H1 (cell line): ENCODE measurements around the gene HLA-DOB. TPM values are rescaled to one million over a fixed set of nuclear protein-coding genes. Genes with fewer than 3 reads are reported as not detected.

Experiments used
- CTCF ChIA-PET: fragments of 300-600 bp; sonication (Branson Sonifier 250); formaldehyde crosslinking; loops from one replicate; lab custom pipeline; 2021; ENCODE audit not compliant: partially characterized antibody; lab: Charles Lee
- POLR2A ChIA-PET: fragments of 300-600 bp; sonication (Branson Sonifier 250); formaldehyde crosslinking; loops from one replicate; lab custom pipeline; 2021; ENCODE audit warnings: inconsistent platforms; ENCODE audit not compliant: partially characterized antibody; lab: Charles Lee
- DNase-seq, 2 experiments: peaks; one replicate each; pipeline versions ENCODE4 v3.0.0 to v3.0.0-alpha.2; 2010 to 2022; ENCODE audit warnings: low spot score in 2 of 2, low read depth in 1 of 2, mixed read lengths in 1 of 2
- FAIRE-seq: peaks from 2 replicates; lab custom pipeline; 2011; peaks lifted over from hg19 to GRCh38; lab: Jason Lieb, UNC
- H2AFZ ChIP-seq: 2 replicates; pipeline ENCODE4 v1.8.1; 2012; ENCODE audit warnings: low read length, inconsistent platforms
- H2AK5ac ChIP-seq: 2 replicates; pipeline ENCODE4 v1.6.1; 2013; ENCODE audit warnings: low read depth, low read length
- H2BK120ac ChIP-seq: replicated peaks from 2 replicates; pipeline ENCODE3; 2013; ENCODE audit warnings: low read depth, low read length, inconsistent platforms
- H2BK12ac ChIP-seq: 2 replicates; pipeline ENCODE4 v1.6.1; 2013; ENCODE audit warnings: low read depth, low read length
- H2BK15ac ChIP-seq: 2 replicates; pipeline ENCODE4 v1.6.1; 2013; ENCODE audit warnings: low read length
- H2BK20ac ChIP-seq: 2 replicates; pipeline ENCODE4 v1.6.1; 2013; ENCODE audit warnings: low read length
- H2BK5ac ChIP-seq: 2 replicates; pipeline ENCODE4 v1.6.1; 2013; ENCODE audit warnings: low read depth, low read length
- H3K14ac ChIP-seq: 2 replicates; pipeline ENCODE4 v1.6.1; 2013; ENCODE audit warnings: inconsistent platforms; ENCODE audit not compliant: insufficient read length
- H3K18ac ChIP-seq: 2 replicates; pipeline ENCODE4 v1.6.1; 2013; ENCODE audit warnings: low read length; ENCODE audit errors: extremely low read depth
- H3K23ac ChIP-seq: 2 replicates; pipeline ENCODE4 v1.6.1; 2013; ENCODE audit warnings: inconsistent platforms; ENCODE audit not compliant: insufficient read length
- H3K23me2 ChIP-seq: 2 replicates; pipeline ENCODE4 v1.6.1; 2013; ENCODE audit warnings: low read depth, low read length
- H3K27ac ChIP-seq: 2 replicates; pipeline ENCODE4 v1.6.1; 2011; ENCODE audit warnings: low read depth, low read length, inconsistent platforms
- H3K27me3 ChIP-seq, 4 experiments: replicated peaks in 1 of 4; 1 replicate in 1 of 4; 2 replicates in 3 of 4; pipeline versions ENCODE4 v1.6.1 to v1.8.1; 2011 to 2013; ENCODE audit warnings: low read length in 3 of 4, mild to moderate bottlenecking in 3 of 4, inconsistent platforms in 2 of 4, mixed read lengths in 2 of 4, moderate library complexity in 1 of 4; ENCODE audit not compliant: control insufficient read depth in 3 of 4, insufficient read depth in 3 of 4; ENCODE audit errors: extremely low read depth in 1 of 4
- H3K36me3 ChIP-seq, 4 experiments: 2 replicates each; pipeline versions ENCODE4 v1.6.1 to v1.8.1; 2011 to 2013; ENCODE audit warnings: mild to moderate bottlenecking in 4 of 4, low read length in 3 of 4, moderate library complexity in 2 of 4, control low read depth in 1 of 4, inconsistent platforms in 1 of 4; ENCODE audit not compliant: insufficient read depth in 4 of 4, control insufficient read depth in 2 of 4
- H3K4ac ChIP-seq: replicated peaks from 2 replicates; pipeline ENCODE3; 2013; ENCODE audit warnings: low read length, low read depth, mixed read lengths, inconsistent platforms; ENCODE audit not compliant: insufficient read length
- H3K4me1 ChIP-seq, 4 experiments: replicated peaks in 1 of 4; 1 replicate in 1 of 4; 2 replicates in 3 of 4; pipeline versions ENCODE4 v1.6.1 to v1.8.1; 2011 to 2013; ENCODE audit warnings: low read length in 3 of 4, inconsistent platforms in 2 of 4, mixed read lengths in 1 of 4; ENCODE audit not compliant: insufficient read depth in 4 of 4, control insufficient read depth in 3 of 4
- H3K4me2 ChIP-seq, 2 experiments: 2 replicates each; pipeline versions ENCODE4 v1.6.1 to v1.8.1; 2011 to 2013; ENCODE audit warnings: low read depth in 2 of 2, low read length in 2 of 2, control low read depth in 1 of 2, inconsistent platforms in 1 of 2, mild to moderate bottlenecking in 1 of 2; ENCODE audit not compliant: insufficient read depth in 1 of 2
- H3K4me3 ChIP-seq, 4 experiments: fragments of 200-600, 300-600 bp in 1 of 4; sonication (generic), shearing (Covaris generic), sonication (Bioruptor Twin) in 1 of 4; 2 replicates each; pipeline versions ENCODE4 v1.5.1 to v1.8.1; 2011 to 2016; ENCODE audit warnings: low read length in 4 of 4, low read depth in 3 of 4, control low read depth in 2 of 4, inconsistent platforms in 2 of 4, mild to moderate bottlenecking in 2 of 4, mixed read lengths in 1 of 4, moderate library complexity in 1 of 4; ENCODE audit not compliant: insufficient read depth in 2 of 4; ENCODE audit errors: extremely low read depth in 1 of 4
- H3K56ac ChIP-seq: replicated peaks from 2 replicates; pipeline ENCODE3; 2013; ENCODE audit warnings: low read depth, mild to moderate bottlenecking, mixed read lengths, low read length, inconsistent platforms; ENCODE audit not compliant: insufficient read length
- H3K79me1 ChIP-seq: 2 replicates; pipeline ENCODE4 v1.6.1; 2013; ENCODE audit warnings: low read depth, low read length, control low read depth
- H3K79me2 ChIP-seq, 2 experiments: 2 replicates each; pipeline versions ENCODE4 v1.6.1 to v1.8.1; 2012 to 2013; ENCODE audit warnings: low read length in 2 of 2, mild to moderate bottlenecking in 2 of 2, inconsistent platforms in 1 of 2; ENCODE audit not compliant: insufficient read depth in 2 of 2, control insufficient read depth in 1 of 2
- H3K9ac ChIP-seq, 4 experiments: replicated peaks in 1 of 4; 1 replicate in 1 of 4; 2 replicates in 3 of 4; pipeline versions ENCODE4 v1.6.1 to v1.8.1; 2011 to 2013; ENCODE audit warnings: low read depth in 3 of 4, low read length in 3 of 4, control low read depth in 2 of 4, mild to moderate bottlenecking in 2 of 4, moderate library complexity in 2 of 4, inconsistent platforms in 1 of 4; ENCODE audit errors: extremely low read depth in 1 of 4
- H3K9me3 ChIP-seq, 2 experiments: 2 replicates each; pipeline versions ENCODE4 v1.6.1 to v1.8.1; 2012 to 2013; ENCODE audit warnings: mild to moderate bottlenecking in 2 of 2, moderate library complexity in 2 of 2, control low read depth in 1 of 2, inconsistent platforms in 1 of 2, low read depth in 1 of 2, low read length in 1 of 2, mixed read lengths in 1 of 2; ENCODE audit not compliant: insufficient read depth in 2 of 2
- H4K20me1 ChIP-seq, 2 experiments: replicated peaks in 1 of 2; 2 replicates each; pipeline versions ENCODE3 to v1.8.1; 2011 to 2013; ENCODE audit warnings: inconsistent platforms in 2 of 2, low read length in 2 of 2, mild to moderate bottlenecking in 1 of 2; ENCODE audit not compliant: insufficient read depth in 2 of 2, control insufficient read depth in 1 of 2
- H4K5ac ChIP-seq: 2 replicates; pipeline ENCODE4 v1.6.1; 2013; ENCODE audit warnings: low read length, low read depth, mixed read lengths, inconsistent platforms; ENCODE audit not compliant: insufficient read length
- H4K8ac ChIP-seq: 2 replicates; pipeline ENCODE4 v1.8.0; 2013; ENCODE audit warnings: mild to moderate bottlenecking, moderate library complexity, low read length, inconsistent platforms; ENCODE audit not compliant: insufficient read depth; ENCODE audit errors: extremely low read depth
- H4K91ac ChIP-seq: replicated peaks from 2 replicates; pipeline ENCODE3; 2013; ENCODE audit warnings: low read length, mixed read lengths, inconsistent platforms; ENCODE audit not compliant: insufficient read length
- BACH1 ChIP-seq: IDR thresholded peaks from 2 replicates; pipeline ENCODE4 v1.6.1; 2012; ENCODE audit warnings: low read length, improper control_type of control experiment
- BCL11A ChIP-seq, 2 experiments: IDR thresholded peaks; one replicate each; pipeline ENCODE4 v1.6.1; 2011; ENCODE audit warnings: low read depth in 2 of 2, low read length in 2 of 2, mild to moderate bottlenecking in 2 of 2
- CBX5 ChIP-seq: fragments of 300-800, 300-1000 bp; sonication (generic); IDR thresholded peaks from 2 replicates; pipeline ENCODE4 v1.7.1; 2016; ENCODE audit warnings: antibody characterized with exemption, low read length, low read depth
- CREB1 ChIP-seq: IDR thresholded peaks from 2 replicates; pipeline ENCODE4 v1.6.1; 2012; ENCODE audit warnings: inconsistent platforms
- EP300 ChIP-seq, 2 experiments: IDR thresholded peaks; 1 replicate in 1 of 2; 2 replicates in 1 of 2; pipeline ENCODE4 v1.6.1; 2011 to 2012; ENCODE audit warnings: low read depth in 2 of 2, low read length in 2 of 2, mild to moderate bottlenecking in 2 of 2, borderline replicate concordance in 1 of 2, inconsistent platforms in 1 of 2, moderate library complexity in 1 of 2
- KDM4A ChIP-seq: IDR thresholded peaks from one replicate; pipeline ENCODE4 v1.7.1; 2012; ENCODE audit warnings: low read depth, mild to moderate bottlenecking, moderate library complexity, low read length, inconsistent platforms; ENCODE audit not compliant: severe bottlenecking
- MAFK ChIP-seq: IDR thresholded peaks from 2 replicates; pipeline ENCODE4 v1.6.1; 2012; ENCODE audit warnings: low read depth, mild to moderate bottlenecking, improper control_type of control experiment, low read length
- POU5F1 ChIP-seq: IDR thresholded peaks from 2 replicates; pipeline ENCODE4 v1.6.1; 2011; ENCODE audit warnings: low read depth, mild to moderate bottlenecking, low read length, moderate library complexity
- RBBP5 ChIP-seq: IDR thresholded peaks from 2 replicates; pipeline ENCODE4 v1.7.1; 2012; ENCODE audit warnings: low read depth, mild to moderate bottlenecking, inconsistent platforms, low read length, moderate library complexity, borderline replicate concordance
- SIX5 ChIP-seq: IDR thresholded peaks from 2 replicates; pipeline ENCODE4 v1.6.1; 2011; ENCODE audit warnings: mild to moderate bottlenecking, low read depth, low read length
- WGBS, 2 experiments: shearing (Covaris generic) in 1 of 2; methylation state at CpG; one replicate each; pipeline versions ENCODE4 v1.1.6 to v1.1.7; 2013 to 2015; ENCODE audit warnings: low lambda C conversion rate in 2 of 2, mixed read lengths in 2 of 2, inconsistent platforms in 1 of 2, low coverage in 1 of 2, missing lambda C conversion rate in 1 of 2; ENCODE audit not compliant: insufficient replicate concordance in 2 of 2, insufficient coverage in 1 of 2, insufficient read length in 1 of 2; ENCODE audit errors: extremely low coverage in 1 of 2, missing lambda C conversion rate in 1 of 2; 5-methylcytosine and 5-hydroxymethylcytosine counted together
- polyA plus RNA-seq, 7 experiments: library from polyadenylated mRNA; depleted of rRNA in 3 of 7; stranded (reverse) in 5 of 7; unstranded in 2 of 7; fragments of >200 nt in 5 of 7; fragments of 200-250 nt in 2 of 7; gene quantifications; 1 replicate in 5 of 7; 2 replicates in 1 of 7; 4 replicates in 1 of 7; pipeline versions ENCODE4 v1.2.1 to v1.2.3, GENCODE V29; 2011 to 2013; ENCODE audit warnings: missing spikeins in 2 of 7, mixed read lengths in 2 of 7
- total RNA-seq: library from RNA; stranded (reverse); fragmentation: NEBNext Ultra II Directional; extraction: Animal tissue kit (Norgen Biotek cat#: 25700); gene quantifications from 2 replicates; pipeline ENCODE4 v1.2.1, GENCODE V29; 2021
- TF ChIP-seq, protein P1 (sequence below): IDR thresholded peaks from 2 replicates; pipeline ENCODE4 v1.6.1; 2011; ENCODE audit warnings: low read length, improper control_type of control experiment

Gene HLA-DOB
- total and polyA plus RNA-seq, 2 of the 8 experiments (the other 6 are each of a cell fraction or from before 2014, with no cell fraction given): 0.35 TPM; not detected in 1

DNA sequence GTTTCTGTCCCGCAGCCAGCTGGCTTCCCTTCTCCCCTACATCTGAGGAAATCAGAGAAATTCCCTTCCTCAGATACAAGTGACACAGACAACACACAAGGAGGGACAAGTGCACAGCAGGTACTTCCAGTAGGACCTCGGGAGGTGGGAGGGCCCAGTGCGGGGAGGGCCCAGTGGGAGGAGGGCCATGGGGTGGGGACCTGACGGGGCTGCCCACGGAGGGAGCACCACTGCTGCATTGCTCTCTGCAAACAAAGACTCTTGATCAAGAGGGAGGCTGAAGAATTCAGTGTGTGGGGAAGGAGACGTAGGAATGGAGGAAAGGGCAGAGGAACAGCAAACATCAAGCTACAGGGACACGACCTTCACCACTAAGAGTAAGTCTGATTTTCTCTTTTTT, 12.7 kb upstream of the HLA-DOB start:
- H3K23me2 ChIP-seq: no peaks in the 10 kb centered on the region; the same call in 1 of the 2 replicates
- DNase-seq: no peak
- H3K4me2 ChIP-seq: no peak overlapping the region
- H4K91ac ChIP-seq: no peak overlapping the region
- no peak overlapping the region for H2BK120ac ChIP-seq
- peaks cover 0 to 4% (median 0%) of the 10 kb centered on the region in 4 experiments; a peak in 1 of 7 replicates for H3K4me1 ChIP-seq
- no peak overlapping the region for H3K9ac ChIP-seq
- TF ChIP-seq, protein P1, sequence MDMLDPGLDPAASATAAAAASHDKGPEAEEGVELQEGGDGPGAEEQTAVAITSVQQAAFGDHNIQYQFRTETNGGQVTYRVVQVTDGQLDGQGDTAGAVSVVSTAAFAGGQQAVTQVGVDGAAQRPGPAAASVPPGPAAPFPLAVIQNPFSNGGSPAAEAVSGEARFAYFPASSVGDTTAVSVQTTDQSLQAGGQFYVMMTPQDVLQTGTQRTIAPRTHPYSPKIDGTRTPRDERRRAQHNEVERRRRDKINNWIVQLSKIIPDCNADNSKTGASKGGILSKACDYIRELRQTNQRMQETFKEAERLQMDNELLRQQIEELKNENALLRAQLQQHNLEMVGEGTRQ: no peak
- TF ChIP-seq EP300 (IDR thresholded peaks at IDR 0.05; ENCODE audit: borderline replicate concordance in 1 of 2, low read depth in 2 of 2, low read length in 2 of 2): no peak
- TF ChIP-seq BCL11A (IDR thresholded peaks at IDR 0.05; ENCODE audit: low read depth in 2 of 2, low read length in 2 of 2): no peak
- TF ChIP-seq MAFK: no peak
- no peak for TF ChIP-seq SIX5
- TF ChIP-seq POU5F1: no peak
- TF ChIP-seq CBX5: no peak
- TF ChIP-seq RBBP5: no peak
- TF ChIP-seq BACH1: no peak
- no peak for TF ChIP-seq KDM4A
- no peak for TF ChIP-seq CREB1
- TF ChIP-seq, all 59 proteins: peak for 0
- no peak overlapping the region; the same call in 1 of the 2 replicates for H2BK5ac ChIP-seq
- no peak overlapping the region for H3K14ac ChIP-seq
- no peak overlapping the region for H4K8ac ChIP-seq
- H3K9me3 ChIP-seq: no peaks in the 10 kb centered on the region
- no peak overlapping the region for H2BK20ac ChIP-seq
- H3K36me3 ChIP-seq: peaks cover 0 to 2% (median 0%) of the 10 kb centered on the region in 4 experiments; a peak in 4 of 8 replicates
- no peak overlapping the region for H3K18ac ChIP-seq
- H3K23ac ChIP-seq: no peak overlapping the region
- no peak overlapping the region for H2AFZ ChIP-seq
- no peak overlapping the region for H3K27ac ChIP-seq
- H4K20me1 ChIP-seq: no peaks in the 10 kb centered on the region
- CTCF ChIA-PET: interaction anchor here (0.6 to 4.9 kb wide), 4 partner anchors 9 to 955 kb away, joined by 3 to 37 read pairs (median 6); partner anchors contain the start of gene TAP2
- no peaks in the 10 kb centered on the region for H3K79me2 ChIP-seq
- no peak overlapping the region for H3K4ac ChIP-seq
- FAIRE-seq: no peak
- H2AK5ac ChIP-seq: no peak overlapping the region
- POLR2A ChIA-PET: interaction anchor here (5.4 kb wide), 1 partner anchor 8 kb away, joined by 21 read pairs; the partner anchor contains the start of gene TAP2
- H2BK15ac ChIP-seq: no peak overlapping the region
- H3K79me1 ChIP-seq: no peaks in the 10 kb centered on the region
- no peaks in the 10 kb centered on the region for H3K27me3 ChIP-seq
- no peak overlapping the region for H4K5ac ChIP-seq
- H3K4me3 ChIP-seq: no peak overlapping the region
- 69% methylated on average over 5 of the region's 7 CpGs; no CpG with 5 or more reads in 1 of the 2 experiments for WGBS, 2 experiments
- no peak overlapping the region for H3K56ac ChIP-seq
- H2BK12ac ChIP-seq: no peak overlapping the region
